Measurements from ENCODE around the gene ACOT11.

DNA sequence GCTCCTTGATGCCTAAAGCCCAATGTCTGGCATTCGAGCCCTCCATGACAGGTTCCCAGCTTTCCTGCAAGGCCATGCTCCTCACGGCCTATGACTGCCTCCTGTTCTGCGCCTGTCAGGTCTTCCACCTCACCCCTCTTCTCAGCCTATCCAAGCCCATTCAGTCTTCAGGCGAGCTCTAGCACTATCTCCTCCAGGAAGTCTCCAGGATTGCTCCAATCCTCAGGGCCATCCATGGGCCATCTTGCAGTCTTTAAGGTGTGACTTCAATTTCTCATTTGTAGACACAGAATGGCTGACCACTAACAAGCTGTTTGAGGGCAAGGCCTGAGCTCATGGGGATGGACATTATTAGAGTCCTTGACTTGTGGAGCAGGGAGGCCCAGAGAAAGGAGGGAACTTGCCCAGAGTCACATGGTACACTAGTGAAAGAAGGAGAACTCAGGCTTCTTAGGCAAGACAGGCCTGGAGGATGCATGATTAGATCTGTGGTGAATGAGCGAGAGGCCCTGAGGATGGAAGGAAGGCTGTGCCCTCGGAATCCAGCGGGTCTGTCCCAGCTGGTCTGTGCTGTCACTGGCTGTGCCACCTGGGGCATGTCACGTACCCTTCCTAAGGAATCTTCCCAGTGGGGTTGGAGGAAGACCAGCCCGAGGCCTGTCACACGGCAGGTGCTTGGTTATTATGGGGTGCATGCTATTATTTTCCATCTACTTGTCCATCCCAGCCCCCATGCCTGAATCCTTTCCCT, 1.2 kb upstream of the ACOT11 start:
- TF ChIP-seq, protein P1, sequence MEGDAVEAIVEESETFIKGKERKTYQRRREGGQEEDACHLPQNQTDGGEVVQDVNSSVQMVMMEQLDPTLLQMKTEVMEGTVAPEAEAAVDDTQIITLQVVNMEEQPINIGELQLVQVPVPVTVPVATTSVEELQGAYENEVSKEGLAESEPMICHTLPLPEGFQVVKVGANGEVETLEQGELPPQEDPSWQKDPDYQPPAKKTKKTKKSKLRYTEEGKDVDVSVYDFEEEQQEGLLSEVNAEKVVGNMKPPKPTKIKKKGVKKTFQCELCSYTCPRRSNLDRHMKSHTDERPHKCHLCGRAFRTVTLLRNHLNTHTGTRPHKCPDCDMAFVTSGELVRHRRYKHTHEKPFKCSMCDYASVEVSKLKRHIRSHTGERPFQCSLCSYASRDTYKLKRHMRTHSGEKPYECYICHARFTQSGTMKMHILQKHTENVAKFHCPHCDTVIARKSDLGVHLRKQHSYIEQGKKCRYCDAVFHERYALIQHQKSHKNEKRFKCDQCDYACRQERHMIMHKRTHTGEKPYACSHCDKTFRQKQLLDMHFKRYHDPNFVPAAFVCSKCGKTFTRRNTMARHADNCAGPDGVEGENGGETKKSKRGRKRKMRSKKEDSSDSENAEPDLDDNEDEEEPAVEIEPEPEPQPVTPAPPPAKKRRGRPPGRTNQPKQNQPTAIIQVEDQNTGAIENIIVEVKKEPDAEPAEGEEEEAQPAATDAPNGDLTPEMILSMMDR (optimal IDR thresholded peaks at IDR 0.05 in 1 of 3, IDR thresholded peaks at IDR 0.05 in 1 of 3, conservative IDR thresholded peaks at IDR 0.05 in 1 of 3; ENCODE audit: extremely low read depth in 1 of 3, insufficient read depth in 2 of 3, low read length in 3 of 3), result no peak
- TF ChIP-seq EZH2 (IDR thresholded peaks at IDR 0.05; ENCODE audit: low read length), result no peak
